Smooth muscle cell (in vitro differentiated cells): ENCODE results near the gene AADAT. TPM values are rescaled to one million over a fixed set of nuclear protein-coding genes. Genes with fewer than 3 reads are reported as not detected.
A peak's percentile ranks its signal among the peaks of the same experiment; 100 is the strongest.

Experiments used
- DNase-seq: peaks from one replicate; lab custom pipeline; 2025; ENCODE audit not compliant: unreplicated experiment; lab: John Stamatoyannopoulos, UW
- H2AFZ ChIP-seq: fragments of 200-600 bp; sonication (generic); 2 replicates; pipeline ENCODE4 v1.6.0; 2016; ENCODE audit warnings: antibody characterized with exemption, low read depth, mild to moderate bottlenecking
- H3F3A ChIP-seq: fragments of 200-600 bp; sonication (generic); 2 replicates; pipeline ENCODE4 v1.6.0; 2017; ENCODE audit warnings: antibody characterized with exemption, low read depth
- H3K27ac ChIP-seq: fragments of 200-600 bp; sonication (generic); 2 replicates; pipeline ENCODE4 v1.5.1; 2016; ENCODE audit warnings: low read depth, mild to moderate bottlenecking
- H3K27me3 ChIP-seq: fragments of 200-600 bp; sonication (generic); 2 replicates; pipeline ENCODE4 v1.6.1; 2016; ENCODE audit warnings: low read depth, mild to moderate bottlenecking
- H3K36me3 ChIP-seq: fragments of 200-600 bp; sonication (generic); 2 replicates; pipeline ENCODE4 v1.5.1; 2016; ENCODE audit warnings: low read depth
- H3K4me1 ChIP-seq: fragments of 200-600 bp; sonication (generic); 2 replicates; pipeline ENCODE4 v1.5.1; 2016; ENCODE audit warnings: low read depth
- H3K4me2 ChIP-seq: fragments of 200-600 bp; sonication (generic); 2 replicates; pipeline ENCODE4 v1.6.0; 2016; ENCODE audit warnings: mild to moderate bottlenecking
- H3K4me3 ChIP-seq: fragments of 200-600 bp; sonication (generic); 2 replicates; pipeline ENCODE4 v1.5.1; 2016; ENCODE audit warnings: mild to moderate bottlenecking
- H3K79me2 ChIP-seq: fragments of 200-600 bp; sonication (generic); 2 replicates; pipeline ENCODE4 v1.6.0; 2016; ENCODE audit warnings: low read depth, mild to moderate bottlenecking
- H3K9ac ChIP-seq: fragments of 200-600 bp; sonication (generic); 2 replicates; pipeline ENCODE4 v1.6.0; 2016; ENCODE audit warnings: low read depth
- H3K9me3 ChIP-seq: fragments of 200-600 bp; sonication (generic); replicated peaks from 2 replicates; pipeline ENCODE4 v1.5.1; 2016; ENCODE audit warnings: low read depth
- H4K20me1 ChIP-seq: fragments of 200-600 bp; sonication (generic); 2 replicates; pipeline ENCODE4 v1.6.0; 2016; ENCODE audit warnings: low read depth
- CTCF ChIP-seq: fragments of 200-600 bp; sonication (generic); IDR thresholded peaks from 2 replicates; pipeline ENCODE4 v1.5.1; 2017; ENCODE audit warnings: borderline replicate concordance, mild to moderate bottlenecking, antibody characterized with exemption; ENCODE audit not compliant: insufficient read depth, poor library complexity, severe bottlenecking
- WGBS: methylation state at CpG from one replicate; pipeline ENCODE4 v1.1.7; 2016; ENCODE audit warnings: low lambda C conversion rate; 5-methylcytosine and 5-hydroxymethylcytosine counted together
- polyA plus RNA-seq: library from polyadenylated mRNA; unstranded; fragments of >200 nt; fragmentation: Nextera tagmentation; extraction: Ambion mirVana; gene quantifications from 2 replicates; pipeline ENCODE4 v1.2.1, GENCODE V29; 2016
- total RNA-seq: library from RNA; depleted of rRNA; stranded (reverse); fragments of >200 nt; gene quantifications from 2 replicates; pipeline ENCODE4 v1.2.3, GENCODE V29; 2014

Gene AADAT
- total and polyA plus RNA-seq, 2 experiments from 2014 or later: 13.4 to 18.8 TPM

- no peak overlapping the region for H3K4me3 ChIP-seq
- no peaks in the 10 kb centered on the region for H3K27me3 ChIP-seq
- TF ChIP-seq CTCF: no peak
- no peak for DNase-seq
- H2AFZ ChIP-seq: no peak overlapping the region
- no peak overlapping the region for H3K27ac ChIP-seq
- H3K4me2 ChIP-seq: no peak overlapping the region
- H3K4me1 ChIP-seq: peaks cover 8% of the 10 kb centered on the region
- no peaks in the 10 kb centered on the region for H4K20me1 ChIP-seq
- no peaks in the 10 kb centered on the region for H3K9me3 ChIP-seq
- H3K79me2 ChIP-seq: no peaks in the 10 kb centered on the region
- H3F3A ChIP-seq: peaks cover 6% of the 10 kb centered on the region
- WGBS: 73% methylated on average over 2 of the region's 2 CpGs
- H3K36me3 ChIP-seq: no peaks in the 10 kb centered on the region
- no peak overlapping the region for H3K9ac ChIP-seq
These were observed 4.3 kb upstream of the AADAT start for GRCh38 chr4:170093973-170094535.

GRCh38 chr4:170091069-170091696 is 1.4 kb upstream of the AADAT start:
- Histone ChIP-seq H3K4me1 (peaks cover 16% of the 10 kb centered on the region), H4K20me1 (no peaks in the 10 kb centered on the region), H3K4me2 (peak overlapping the region; percentile 99), H3F3A (peaks cover 6% of the 10 kb centered on the region), H3K79me2 (peaks cover 2% of the 10 kb centered on the region), H3K36me3 (peaks cover 4% of the 10 kb centered on the region), H3K27ac (no peak overlapping the region), H3K4me3 (peak overlapping the region; percentile 76), H3K9ac (no peak overlapping the region), H3K9me3 (no peaks in the 10 kb centered on the region), H2AFZ (peak overlapping the region; percentile 78), H3K27me3 (no peaks in the 10 kb centered on the region)
- 65% methylated on average over 44 of the region's 47 CpGs for WGBS
- DNase-seq: no peak
- TF ChIP-seq CTCF: no peak

GRCh38 chr4:170090352-170091052 is 746 bp upstream of the AADAT start:
- no peak for TF ChIP-seq CTCF
- H3K27ac ChIP-seq: no peak overlapping the region
- peaks cover 16% of the 10 kb centered on the region for H3K4me1 ChIP-seq
- peak overlapping the region; percentile 45 for H3K9ac ChIP-seq
- peaks cover 4% of the 10 kb centered on the region for H3K36me3 ChIP-seq
- no peaks in the 10 kb centered on the region for H3K27me3 ChIP-seq
- H4K20me1 ChIP-seq: no peaks in the 10 kb centered on the region
- H3F3A ChIP-seq: peaks cover 6% of the 10 kb centered on the region
- H2AFZ ChIP-seq: peak overlapping the region; percentile 99
- H3K4me3 ChIP-seq: peak overlapping the region; percentile 76
- H3K9me3 ChIP-seq: no peaks in the 10 kb centered on the region
- peaks cover 2% of the 10 kb centered on the region for H3K79me2 ChIP-seq
- peak overlapping the region; percentile 99 for H3K4me2 ChIP-seq
- no peak for DNase-seq
- WGBS: 11% methylated on average over 9 of the region's 9 CpGs
